ENCODE results near the gene RPS6KC1.
"Not testable (repeated sequence)": the region's sequence is repeated elsewhere in the genome, so short reads cannot be mapped to it uniquely, and the experiment has no call there.

Gene RPS6KC1

GRCh38 chr1:213138391-213138790 lies 87.3 kb downstream of the RPS6KC1 start:
- Histone ChIP-seq H3K4me3 (ENCODE audit: low read depth, low read length, poor library complexity, severe bottlenecking) (no peak overlapping the region), H3K36me3 (ENCODE audit: insufficient read depth, low read length) (no peaks in the 10 kb centered on the region), H3K27me3 (ENCODE audit: insufficient read depth, low read length) (no peaks in the 10 kb centered on the region), H3F3A (ENCODE audit: insufficient read depth, low read length) (0 out of 2 replicates have a peak, but pooled peaks cover 3% of the 10 kb centered on the region), H3K79me2 (ENCODE audit: insufficient read depth, low read length) (no peaks in the 10 kb centered on the region), H3K4me1 (ENCODE audit: insufficient read depth, low read length, severe bottlenecking) (no peaks in the 10 kb centered on the region), H2AFZ (ENCODE audit: low read length) (no peak overlapping the region), H3K9ac (ENCODE audit: low read length) (no peak overlapping the region), H3K27ac (ENCODE audit: low read depth, low read length, poor library complexity, severe bottlenecking) (no peak overlapping the region), H3K9me2 (ENCODE audit: low read depth, low read length) (no peaks in the 10 kb centered on the region), H3K9me3 (ENCODE audit: low read length) (no peaks in the 10 kb centered on the region), H4K20me1 (ENCODE audit: insufficient read depth, low read length) (no peaks in the 10 kb centered on the region), H3K4me2 (ENCODE audit: low read length) (no peak overlapping the region)
- TF ChIP-seq EZH2 (IDR thresholded peaks at IDR 0.05; ENCODE audit: borderline replicate concordance, low read length) (no peak), CTCF (IDR thresholded peaks at IDR 0.05; ENCODE audit: low read length) (no peak)

GRCh38 chr1:213138892-213139291 lies 87.9 kb downstream of the RPS6KC1 start:
- Histone ChIP-seq H3K9me3 (ENCODE audit: low read length) (no peaks in the 10 kb centered on the region), H3K4me3 (ENCODE audit: low read depth, low read length, poor library complexity, severe bottlenecking) (no peak overlapping the region), H3K4me1 (ENCODE audit: insufficient read depth, low read length, severe bottlenecking) (no peaks in the 10 kb centered on the region), H3K27ac (ENCODE audit: low read depth, low read length, poor library complexity, severe bottlenecking) (no peak overlapping the region), H3K79me2 (ENCODE audit: insufficient read depth, low read length) (no peaks in the 10 kb centered on the region), H3K9me2 (ENCODE audit: low read depth, low read length) (no peaks in the 10 kb centered on the region), H4K20me1 (ENCODE audit: insufficient read depth, low read length) (no peaks in the 10 kb centered on the region), H2AFZ (ENCODE audit: low read length) (no peak overlapping the region), H3K9ac (ENCODE audit: low read length) (no peak overlapping the region), H3F3A (ENCODE audit: insufficient read depth, low read length) (0 out of 2 replicates have a peak, but pooled peaks cover 3% of the 10 kb centered on the region), H3K36me3 (ENCODE audit: insufficient read depth, low read length) (no peaks in the 10 kb centered on the region), H3K27me3 (ENCODE audit: insufficient read depth, low read length) (no peaks in the 10 kb centered on the region), H3K4me2 (ENCODE audit: low read length) (no peak overlapping the region)
- TF ChIP-seq CTCF (IDR thresholded peaks at IDR 0.05; ENCODE audit: low read length), result no peak
- no peak for TF ChIP-seq EZH2 (IDR thresholded peaks at IDR 0.05; ENCODE audit: borderline replicate concordance, low read length)

- H4K20me1 ChIP-seq (ENCODE audit: insufficient read depth, low read length), result no peaks in the 10 kb centered on the region
- no peak overlapping the region for H3K9ac ChIP-seq (ENCODE audit: low read length)
- TF ChIP-seq EZH2 (IDR thresholded peaks at IDR 0.05; ENCODE audit: borderline replicate concordance, low read length) (no peak), CTCF (IDR thresholded peaks at IDR 0.05; ENCODE audit: low read length) (no peak)
- no peaks in the 10 kb centered on the region for H3F3A ChIP-seq (ENCODE audit: insufficient read depth, low read length)
- no peaks in the 10 kb centered on the region for H3K27me3 ChIP-seq (ENCODE audit: insufficient read depth, low read length)
- H2AFZ ChIP-seq (ENCODE audit: low read length), result no peak overlapping the region
- no peak overlapping the region for H3K4me3 ChIP-seq (ENCODE audit: low read depth, low read length, poor library complexity, severe bottlenecking)
- no peaks in the 10 kb centered on the region for H3K9me3 ChIP-seq (ENCODE audit: low read length)
- H3K79me2 ChIP-seq (ENCODE audit: insufficient read depth, low read length), result no peaks in the 10 kb centered on the region
- H3K27ac ChIP-seq (ENCODE audit: low read depth, low read length, poor library complexity, severe bottlenecking), result no peak overlapping the region
- H3K9me2 ChIP-seq (ENCODE audit: low read depth, low read length), result no peaks in the 10 kb centered on the region
- H3K4me2 ChIP-seq (ENCODE audit: low read length), result no peak overlapping the region
- H3K36me3 ChIP-seq (ENCODE audit: insufficient read depth, low read length), result no peaks in the 10 kb centered on the region
- H3K4me1 ChIP-seq (ENCODE audit: insufficient read depth, low read length, severe bottlenecking), result no peaks in the 10 kb centered on the region
Measured at GRCh38 chr1:213148905-213149304, 97.9 kb downstream of the RPS6KC1 start.

- H3K9ac ChIP-seq (ENCODE audit: low read length); H3K4me2 ChIP-seq (ENCODE audit: low read length); H3K4me3 ChIP-seq (ENCODE audit: low read depth, low read length, poor library complexity, severe bottlenecking); H2AFZ ChIP-seq (ENCODE audit: low read length); H3F3A ChIP-seq (ENCODE audit: insufficient read depth, low read length); H3K36me3 ChIP-seq (ENCODE audit: insufficient read depth, low read length); H3K9me2 ChIP-seq (ENCODE audit: low read depth, low read length); H3K4me1 ChIP-seq (ENCODE audit: insufficient read depth, low read length, severe bottlenecking); H3K79me2 ChIP-seq (ENCODE audit: insufficient read depth, low read length); H3K27me3 ChIP-seq (ENCODE audit: insufficient read depth, low read length); H3K9me3 ChIP-seq (ENCODE audit: low read length); H3K27ac ChIP-seq (ENCODE audit: low read depth, low read length, poor library complexity, severe bottlenecking); H4K20me1 ChIP-seq (ENCODE audit: insufficient read depth, low read length): not testable (repeated sequence)
Measured at GRCh38 chr1:213150090-213150489, 99.0 kb downstream of the RPS6KC1 start.

Measured in OCI-LY1 (cell line).